HepG2 (cell line): ENCODE results near the gene BBS12. TPM values are rescaled to one million over a fixed set of nuclear protein-coding genes. Genes with fewer than 3 reads are reported as not detected.

Experiments
- AHDC1 ChIP-seq: sonication (generic); formaldehyde crosslinking; IDR thresholded peaks from 2 replicates; pipeline ENCODE4 v1.5.1; 2020; ENCODE audit warnings: mild to moderate bottlenecking, missing genetic modification reagents, borderline replicate concordance
- ATF3 ChIP-seq: sonication (generic); formaldehyde crosslinking; IDR thresholded peaks from 2 replicates; pipeline ENCODE4 v1.4.0; 2020; ENCODE audit warnings: missing genetic modification reagents
- BORCS8-MEF2B ChIP-seq: sonication (generic); formaldehyde crosslinking; IDR thresholded peaks from 2 replicates; pipeline ENCODE4 v1.8.0; 2022; ENCODE audit warnings: mild to moderate bottlenecking, missing genetic modification reagents
- FLYWCH1 ChIP-seq: sonication (generic); formaldehyde crosslinking; IDR thresholded peaks from 2 replicates; pipeline ENCODE4 v1.8.1; 2023; ENCODE audit warnings: mild to moderate bottlenecking, missing genetic modification reagents
- FOXJ3 ChIP-seq: sonication (generic); formaldehyde crosslinking; IDR thresholded peaks from 2 replicates; pipeline ENCODE4 v1.4.0; 2020; ENCODE audit warnings: missing genetic modification reagents, mild to moderate bottlenecking, borderline replicate concordance
- HOXA9 ChIP-seq: sonication (generic); formaldehyde crosslinking; IDR thresholded peaks from 2 replicates; pipeline ENCODE4 v1.8.1; 2022; ENCODE audit warnings: missing genetic modification reagents, mild to moderate bottlenecking, moderate library complexity, borderline replicate concordance
- IKZF1 ChIP-seq: fragments of 450-650 bp; IDR thresholded peaks from 2 replicates; pipeline ENCODE4 v1.7.1; 2016
- JDP2 ChIP-seq: sonication (generic); formaldehyde crosslinking; IDR thresholded peaks from 2 replicates; pipeline ENCODE4 v1.8.1; 2022; ENCODE audit warnings: missing genetic modification reagents, borderline replicate concordance
- KMT2A ChIP-seq: sonication (generic); formaldehyde crosslinking; IDR thresholded peaks from 2 replicates; pipeline ENCODE4 v1.4.0; 2020; ENCODE audit warnings: missing genetic modification reagents
- NR2F6 ChIP-seq, 2 experiments: IDR thresholded peaks; 2 replicates each; pipeline ENCODE4 v1.6.1; 2016; ENCODE audit warnings: antibody characterized with exemption in 1 of 2, mild to moderate bottlenecking in 1 of 2
- RFX3 ChIP-seq: IDR thresholded peaks from 2 replicates; pipeline ENCODE4 v1.6.1; 2016; ENCODE audit warnings: missing biosample characterization, missing genetic modification reagents
- RORA ChIP-seq: sonication (generic); formaldehyde crosslinking; IDR thresholded peaks from 2 replicates; pipeline ENCODE4 v1.5.0; 2020; ENCODE audit warnings: mild to moderate bottlenecking, missing genetic modification reagents, moderate library complexity
- SKIL ChIP-seq: sonication (generic); formaldehyde crosslinking; IDR thresholded peaks from 2 replicates; pipeline ENCODE4 v1.8.0; 2022; ENCODE audit warnings: missing genetic modification reagents, mild to moderate bottlenecking, moderate library complexity, borderline replicate concordance
- TGIF2 ChIP-seq: IDR thresholded peaks from 2 replicates; pipeline ENCODE4 v1.6.1; 2016; ENCODE audit warnings: control low read depth, missing compliant biosample characterization
- THRA ChIP-seq: sonication (generic); formaldehyde crosslinking; IDR thresholded peaks from 2 replicates; pipeline ENCODE4 v1.4.0; 2020; ENCODE audit warnings: missing genetic modification reagents, borderline replicate concordance
- ZBTB34 ChIP-seq: sonication (generic); formaldehyde crosslinking; IDR thresholded peaks from 2 replicates; pipeline ENCODE4 v1.8.0; 2022; ENCODE audit warnings: mild to moderate bottlenecking, missing genetic modification reagents
- ZFP90 ChIP-seq: sonication (generic); formaldehyde crosslinking; IDR thresholded peaks from 2 replicates; pipeline ENCODE4 v1.8.0; 2022; ENCODE audit warnings: missing genetic modification reagents, mild to moderate bottlenecking, inconsistent platforms, borderline replicate concordance
- ZNF567 ChIP-seq: sonication (generic); formaldehyde crosslinking; IDR thresholded peaks from 2 replicates; pipeline ENCODE4 v1.8.1; 2023; ENCODE audit warnings: mild to moderate bottlenecking, missing genetic modification reagents, borderline replicate concordance
- ZNF605 ChIP-seq: sonication (generic); formaldehyde crosslinking; IDR thresholded peaks from 2 replicates; pipeline ENCODE4 v1.8.0; 2022; ENCODE audit warnings: mild to moderate bottlenecking, missing genetic modification reagents
- polyA plus RNA-seq, 8 experiments: library from polyadenylated mRNA; depleted of rRNA in 3 of 8; stranded (reverse) in 7 of 8; unstranded in 1 of 8; fragments of >200 nt; fragmentation: Illumina TruSeq in 4 of 8; extraction: Trizol in 4 of 8; gene quantifications; 2 replicates each; pipeline versions ENCODE4 v1.2.1 to v1.2.3, GENCODE V29; 2011 to 2016; ENCODE audit warnings: low read depth in 4 of 8, missing spikeins in 1 of 8, mixed read lengths in 1 of 8; ENCODE audit not compliant: insufficient read depth in 1 of 8
- total RNA-seq, 5 experiments: library from RNA; depleted of rRNA; stranded (reverse); fragments of >200 nt; fragmentation: Illumina TruSeq; extraction: Trizol; gene quantifications; 2 replicates each; pipeline ENCODE4 v1.2.3, GENCODE V29; 2016; ENCODE audit warnings: low read depth in 1 of 5

BBS12 gene
- total and polyA plus RNA-seq, 2 of the 13 experiments (the other 11 are each of a cell fraction or from before 2014, with no cell fraction given): 0.32 to 1.7 TPM

- no peak for TF ChIP-seq ZFP90 (CRISPR knock-in tag)
- no peak for TF ChIP-seq ATF3
- TF ChIP-seq SKIL (CRISPR knock-in tag): no peak
- no peak for TF ChIP-seq IKZF1
- peak; percentile 77 for TF ChIP-seq TGIF2 (CRISPR knock-in tag)
- TF ChIP-seq ZNF567: no peak
- TF ChIP-seq BORCS8-MEF2B (CRISPR knock-in tag): no peak
- TF ChIP-seq FLYWCH1 (CRISPR knock-in tag): no peak
- TF ChIP-seq FOXJ3 (CRISPR knock-in tag): peak; percentile 45; the same call in 1 of the 2 replicates
- TF ChIP-seq KMT2A (CRISPR knock-in tag): no peak
- TF ChIP-seq NR2F6 (IDR thresholded peaks at IDR 0.05): 0 out of 2 replicates have a peak, but pooled peaks have one; percentile 16
- no peak for TF ChIP-seq NR2F6 (CRISPR knock-in tag; IDR thresholded peaks at IDR 0.05)
- TF ChIP-seq RFX3: peak; percentile 89
- peak; percentile 45; the same call in 1 of the 2 replicates for TF ChIP-seq THRA (CRISPR knock-in tag)
- no peak for TF ChIP-seq JDP2
- no peak for TF ChIP-seq HOXA9
- TF ChIP-seq RORA (CRISPR knock-in tag): no peak
- 0 out of 2 replicates have a peak, but pooled peaks have one; percentile 23 for TF ChIP-seq ZBTB34 (CRISPR knock-in tag)
- TF ChIP-seq AHDC1 (CRISPR knock-in tag): no peak
- no peak for TF ChIP-seq ZNF605
Measured at GRCh38 chr4:122732329-122733026, at the start of gene BBS12 (continued).
